Activated gamma-delta T cell treated with anti-CD3 and anti-CD28 coated beads, Interleukin-2, amount 50 U/mL, for 16 hours (primary cell): ENCODE measurements around the gene DPF3.

Experiments used
- DNase-seq: peaks from one replicate; pipeline ENCODE4 v3.0.0-alpha.2; 2020; ENCODE audit warnings: low read depth

DPF3 gene

GRCh38 chr14:72904840-72905561, 11.1 kb upstream of the DPF3 start:
- peak; percentile 43 for DNase-seq

- DNase-seq: no peak
Observed at GRCh38 chr14:72904218-72904617, 10.3 kb upstream of the DPF3 start.

- DNase-seq: no peak
Observed at GRCh38 chr14:72903716-72904115, 9.8 kb upstream of the DPF3 start.

- DNase-seq: no peak
Observed at GRCh38 chr14:72902801-72903530, 9.1 kb upstream of the DPF3 start.

GRCh38 chr14:72901361-72901760, 7.5 kb upstream of the DPF3 start:
- no peak for DNase-seq

- DNase-seq: no peak
Observed at GRCh38 chr14:72898448-72898847, 4.5 kb upstream of the DPF3 start.

- DNase-seq: no peak
Observed at GRCh38 chr14:72894623-72895378, 900 bp upstream of the DPF3 start.

GRCh38 chr14:72894323-72894622, 372 bp upstream of the DPF3 start:
- no peak for DNase-seq

GRCh38 chr14:72892879-72893635, 844 bp downstream of the DPF3 start:
- no peak for DNase-seq

- DNase-seq: no peak
Observed at GRCh38 chr14:72892103-72892878, 1.6 kb downstream of the DPF3 start.

- no peak for DNase-seq
Observed at GRCh38 chr14:72891666-72892102, 2.2 kb downstream of the DPF3 start.

- DNase-seq: no peak
Observed at GRCh38 chr14:72889366-72889765, 4.5 kb downstream of the DPF3 start.

GRCh38 chr14:72888636-72889201, 5.2 kb downstream of the DPF3 start:
- no peak for DNase-seq

GRCh38 chr14:72888192-72888591, 5.7 kb downstream of the DPF3 start:
- no peak for DNase-seq

- DNase-seq: no peak
Observed at GRCh38 chr14:72887514-72887913, 6.4 kb downstream of the DPF3 start.

GRCh38 chr14:72884386-72884785, 9.5 kb downstream of the DPF3 start:
- no peak for DNase-seq

GRCh38 chr14:72883961-72884360, 9.9 kb downstream of the DPF3 start:
- DNase-seq: no peak

- no peak for DNase-seq
Observed at GRCh38 chr14:72883109-72883508, 10.8 kb downstream of the DPF3 start.

- DNase-seq: no peak
Observed at GRCh38 chr14:72882463-72882862, 11.4 kb downstream of the DPF3 start.

GRCh38 chr14:72882047-72882446, 11.9 kb downstream of the DPF3 start:
- DNase-seq: no peak

GRCh38 chr14:72881543-72881942, 12.4 kb downstream of the DPF3 start:
- no peak for DNase-seq
